HG02981 (cell line): ENCODE data around the gene DBNL.
A peak's percentile ranks its signal among the peaks of the same experiment; 100 is the strongest.

ENCODE experiments used
- ATAC-seq: cut with Tn5 transposase; IDR thresholded peaks from one replicate; pipeline ENCODE4 v1.9.1; 2021; ENCODE audit warnings: mild to moderate bottlenecking, moderate library complexity; ENCODE audit not compliant: unreplicated experiment

DBNL gene

DNA sequence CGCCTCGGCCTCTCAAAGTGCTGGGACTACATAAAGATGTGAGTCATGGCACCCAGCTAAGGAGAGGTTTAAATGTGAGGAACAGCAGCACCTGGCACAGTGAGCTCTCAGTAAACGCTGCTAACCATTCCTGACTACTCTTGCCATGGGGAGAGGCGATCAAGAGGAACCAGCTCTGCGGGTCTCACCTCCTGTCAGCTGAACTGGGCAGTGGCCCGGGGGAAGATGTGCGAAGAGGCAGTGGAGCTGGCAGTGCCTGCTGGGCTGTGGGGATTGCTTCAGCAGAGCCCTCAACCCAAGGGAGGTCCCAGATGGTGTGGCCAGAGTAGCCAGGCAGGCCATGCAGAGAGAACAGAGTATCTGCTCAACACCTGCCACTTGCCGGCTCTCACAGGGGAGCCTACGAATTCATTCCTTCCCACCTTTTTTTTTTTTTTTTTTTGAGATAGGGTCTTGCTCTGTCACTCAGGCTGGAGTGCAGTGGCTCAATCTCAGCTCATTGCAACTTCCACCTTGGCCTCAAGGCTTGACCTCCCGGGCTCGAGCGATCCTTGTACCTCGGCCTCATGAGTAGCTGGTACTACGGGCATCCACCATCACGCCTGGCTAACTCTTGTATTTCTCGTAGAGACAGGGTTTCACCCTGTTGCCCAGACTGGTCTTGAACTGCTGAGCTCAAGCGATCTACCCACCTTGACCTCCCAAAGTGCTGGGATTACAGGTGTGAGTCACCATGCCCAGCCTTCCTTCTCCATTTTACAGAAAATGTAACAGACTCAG lies 31.0 kb downstream of the DBNL start:
- no peak for ATAC-seq

DNA sequence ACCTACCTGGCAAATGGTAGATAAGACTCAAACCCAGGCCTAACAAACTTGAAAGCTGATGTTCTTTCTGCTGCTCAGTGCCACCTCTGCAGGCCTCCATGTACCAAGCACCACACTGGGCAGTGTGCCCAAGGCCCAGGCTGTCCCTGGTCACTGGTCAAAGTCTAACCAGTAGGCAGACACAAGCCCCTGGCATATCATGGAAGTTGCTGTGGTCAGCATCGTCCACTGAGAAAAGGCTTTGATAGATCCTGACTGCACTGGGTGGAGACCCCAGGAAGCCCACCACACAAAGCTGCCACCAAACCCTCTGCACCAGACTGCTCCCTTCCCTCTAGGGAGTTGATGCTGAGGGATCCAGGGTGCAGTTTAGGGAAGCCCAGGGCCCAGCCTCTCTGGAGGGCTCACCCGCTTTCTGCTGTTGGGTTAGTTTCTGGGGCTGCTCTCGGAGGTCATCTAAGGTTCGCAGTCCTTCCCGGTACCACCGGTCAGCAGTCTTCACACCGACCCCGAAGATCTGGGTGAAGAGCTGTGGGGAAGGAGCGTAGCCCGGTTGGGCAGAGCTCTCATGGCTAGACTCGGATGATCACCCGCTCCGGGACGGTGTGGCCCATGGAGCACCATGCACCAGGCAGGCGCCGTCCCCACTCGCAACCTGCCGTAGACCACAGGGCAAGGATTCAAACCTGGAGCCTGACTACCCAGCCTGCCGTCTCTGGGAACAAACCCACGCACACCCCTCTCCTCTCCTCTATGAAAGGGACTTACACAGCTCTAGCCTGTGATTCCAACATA lies 31.8 kb downstream of the DBNL start:
- ATAC-seq: no peak

DNA sequence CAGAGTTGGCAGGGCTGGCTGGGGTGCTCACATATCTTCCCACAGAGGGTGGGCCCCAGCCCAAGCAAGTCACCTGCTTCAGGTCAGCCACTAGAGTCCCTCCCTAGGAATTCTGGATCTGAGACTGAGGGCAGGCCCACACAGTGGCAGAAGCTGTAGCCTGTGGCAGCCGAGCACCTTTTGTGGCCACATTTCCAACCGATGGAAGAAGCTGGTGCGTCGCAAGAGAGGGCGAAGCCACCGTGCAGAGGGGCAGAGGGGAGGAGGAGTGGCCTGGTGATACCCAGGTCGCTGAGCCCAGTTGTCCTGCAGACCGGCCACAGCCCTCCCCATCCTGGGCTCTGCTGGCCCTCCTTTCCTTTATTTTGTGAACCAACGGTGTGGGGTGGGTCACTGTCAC lies 32.6 kb downstream of the DBNL start:
- ATAC-seq: no peak

DNA sequence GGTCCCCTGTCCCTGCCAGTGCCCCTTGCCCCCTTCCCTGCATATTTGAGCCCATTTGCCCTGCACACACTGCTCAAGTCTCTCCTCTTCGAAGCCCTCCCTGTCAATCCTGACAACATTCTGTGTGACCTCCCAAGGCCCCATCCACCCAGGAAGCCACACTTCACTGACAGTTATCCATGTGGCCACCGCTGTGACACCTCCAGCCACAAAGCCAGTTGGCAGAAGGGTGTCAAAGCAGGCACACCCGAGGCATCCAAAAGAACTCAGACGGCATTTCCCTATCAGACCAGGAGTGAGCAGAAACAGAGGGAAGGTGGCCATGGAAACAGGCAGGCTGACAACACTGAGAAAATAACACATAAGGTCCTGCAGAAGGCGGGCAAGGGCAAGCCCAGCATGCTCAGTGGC lies 33.2 kb downstream of the DBNL start:
- ATAC-seq: no peak

DNA sequence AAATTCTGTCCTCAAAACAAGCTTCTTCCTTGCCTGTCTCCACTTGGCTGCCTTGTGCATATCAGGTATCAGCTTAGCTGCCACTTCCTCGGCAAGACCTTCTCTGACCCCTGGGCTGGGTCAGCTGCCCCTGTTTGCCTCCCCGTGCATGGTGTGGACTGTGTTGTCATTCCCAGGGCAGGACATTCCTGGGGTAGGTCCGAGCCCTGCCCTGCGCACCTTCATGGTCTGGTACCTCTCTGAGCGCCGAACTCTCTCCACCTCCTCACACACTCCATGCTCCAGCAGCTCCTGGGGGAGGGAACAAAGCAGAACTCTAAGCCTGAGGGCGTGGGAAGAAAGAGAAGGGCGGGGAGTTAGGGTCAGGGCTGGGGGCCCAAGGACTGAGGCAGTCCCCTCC lies 34.0 kb downstream of the DBNL start:
- no peak for ATAC-seq

DNA sequence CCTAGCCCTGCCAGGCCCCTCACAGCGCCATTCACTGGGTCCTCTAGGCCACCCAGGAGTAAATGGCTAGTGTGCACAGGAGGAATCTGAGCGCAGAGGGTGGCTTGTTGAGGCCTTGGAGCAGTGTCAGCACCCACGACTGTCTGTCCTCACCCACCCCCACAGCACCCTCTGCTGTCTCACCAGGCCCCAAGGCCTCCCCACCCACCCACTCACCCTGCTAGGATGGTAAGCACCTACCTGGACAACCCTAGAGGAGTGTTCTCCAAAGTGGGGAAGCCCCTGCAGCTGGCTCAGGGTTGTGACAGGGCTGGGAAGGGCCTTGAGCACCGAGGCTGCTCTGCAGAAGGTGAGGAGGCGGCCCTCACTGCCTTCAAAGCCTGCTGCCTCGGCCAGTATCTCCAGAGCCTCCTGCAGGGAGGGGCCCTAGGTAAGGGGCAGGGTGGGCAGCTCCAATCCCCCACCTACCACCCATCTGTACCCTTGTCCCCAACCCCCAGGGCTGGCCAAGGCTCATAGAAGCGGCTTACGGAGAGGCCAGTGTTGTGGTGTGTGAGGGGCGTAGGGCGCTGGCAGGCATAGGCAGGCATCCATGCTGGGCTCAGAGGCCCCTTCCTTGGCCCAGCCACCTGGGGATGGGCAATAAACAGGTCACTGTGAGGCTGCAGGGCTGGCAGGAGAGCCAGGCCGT lies 35.0 kb downstream of the DBNL start:
- no peak for ATAC-seq

DNA sequence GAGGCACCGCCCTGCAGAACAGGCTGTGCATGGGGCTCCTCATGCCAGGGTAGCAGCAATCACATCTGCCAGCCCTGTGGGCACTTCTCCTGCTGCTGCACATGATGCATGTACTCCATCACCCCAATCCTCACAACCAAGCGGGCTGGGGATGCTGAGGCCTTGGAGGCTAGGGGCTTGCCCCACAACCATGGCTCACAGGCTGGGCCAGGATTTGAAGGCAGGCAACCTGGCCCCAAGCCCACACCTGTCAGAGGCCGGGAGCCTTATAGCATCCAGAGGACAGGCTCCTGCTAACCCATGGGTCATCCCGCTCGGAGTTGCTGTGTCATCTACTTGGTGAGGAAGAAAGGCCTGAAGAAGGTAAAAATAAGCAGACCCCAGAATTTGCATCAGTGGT lies 35.6 kb downstream of the DBNL start:
- ATAC-seq: no peak

DNA sequence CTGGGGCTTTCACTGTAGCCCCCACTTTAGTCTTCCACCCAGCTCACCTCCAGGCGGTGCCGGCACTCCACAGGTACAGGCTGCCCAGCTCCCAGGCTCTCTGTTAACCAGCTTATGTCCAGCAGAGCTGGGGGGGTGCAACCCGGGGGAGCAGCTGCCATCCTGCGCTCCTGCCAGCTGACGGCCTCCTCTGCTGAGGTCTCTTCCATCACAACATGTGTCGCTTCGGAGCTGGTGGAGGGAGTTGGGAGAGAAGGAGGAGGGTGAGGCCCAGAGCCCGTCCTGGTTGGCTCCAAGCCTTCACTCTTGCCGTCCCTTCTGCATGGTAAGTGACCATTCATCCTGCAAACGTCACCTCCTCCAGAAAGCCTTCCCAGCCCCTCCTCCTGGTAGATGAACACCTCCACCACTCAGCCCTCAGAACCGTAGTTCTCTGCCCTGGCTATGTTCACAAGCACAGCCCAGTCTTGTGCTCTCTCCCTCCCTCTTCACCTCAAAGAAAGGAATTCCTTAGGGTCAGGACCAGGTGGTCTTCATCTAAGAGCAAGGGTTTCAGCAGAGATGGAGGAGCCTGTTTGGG lies 36.3 kb downstream of the DBNL start:
- ATAC-seq: no peak

DNA sequence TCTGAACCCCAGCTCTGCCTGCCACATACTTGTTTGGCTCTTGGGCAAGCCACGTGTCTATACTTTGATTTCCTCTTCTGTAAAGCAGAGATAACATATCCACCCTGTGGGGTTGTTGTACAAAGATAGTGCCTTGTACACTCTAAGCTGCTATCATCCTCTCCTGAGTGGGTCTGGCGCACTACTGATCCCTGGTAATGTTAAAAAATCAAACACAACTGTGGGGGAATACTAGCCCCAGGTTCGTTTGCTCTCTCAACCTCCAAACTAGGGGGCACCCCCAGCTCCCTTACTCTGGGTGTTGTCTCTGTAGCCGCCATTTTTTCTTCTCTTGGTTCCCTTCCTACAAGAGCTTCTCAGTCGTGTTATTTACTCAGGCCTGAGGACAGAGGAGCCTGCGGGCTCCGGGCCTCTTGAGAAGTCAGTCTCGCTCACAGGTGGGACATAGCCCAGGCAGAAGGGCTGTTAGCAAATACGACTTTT lies 36.8 kb downstream of the DBNL start:
- no peak for ATAC-seq

DNA sequence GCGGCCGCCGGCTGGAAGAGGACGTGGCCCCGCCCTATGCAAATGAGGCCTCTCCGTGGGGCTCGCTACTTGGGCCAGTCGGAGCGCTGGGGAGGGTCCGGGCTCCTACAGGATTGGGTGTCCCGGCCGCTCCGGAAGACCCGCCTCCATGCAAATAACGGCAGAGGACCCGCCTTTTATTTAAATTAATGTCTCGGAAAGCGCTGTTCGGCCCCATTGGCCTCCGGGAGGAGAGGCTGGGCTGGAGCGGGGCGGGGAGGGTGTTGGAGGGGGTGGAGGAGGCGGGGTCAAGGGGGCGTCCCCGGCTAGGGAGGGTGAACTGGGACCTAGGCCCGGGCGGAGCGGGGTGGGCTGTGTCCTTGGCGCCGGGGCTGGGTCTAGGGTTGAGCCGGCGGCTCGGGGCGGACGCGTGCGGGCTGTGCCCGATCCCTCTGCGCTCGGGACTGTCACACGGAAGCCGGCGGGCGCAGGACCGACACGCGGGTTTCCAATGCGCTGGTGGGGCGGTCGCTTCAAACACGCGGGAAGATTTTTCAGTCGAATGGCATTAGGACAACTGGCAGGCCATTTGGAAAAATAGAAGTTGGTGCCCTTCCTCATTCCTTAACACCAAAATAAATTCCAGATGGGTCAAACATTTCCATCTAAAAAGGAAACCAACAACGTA lies 38.2 kb downstream of the DBNL start:
- ATAC-seq: peak; percentile 93

DNA sequence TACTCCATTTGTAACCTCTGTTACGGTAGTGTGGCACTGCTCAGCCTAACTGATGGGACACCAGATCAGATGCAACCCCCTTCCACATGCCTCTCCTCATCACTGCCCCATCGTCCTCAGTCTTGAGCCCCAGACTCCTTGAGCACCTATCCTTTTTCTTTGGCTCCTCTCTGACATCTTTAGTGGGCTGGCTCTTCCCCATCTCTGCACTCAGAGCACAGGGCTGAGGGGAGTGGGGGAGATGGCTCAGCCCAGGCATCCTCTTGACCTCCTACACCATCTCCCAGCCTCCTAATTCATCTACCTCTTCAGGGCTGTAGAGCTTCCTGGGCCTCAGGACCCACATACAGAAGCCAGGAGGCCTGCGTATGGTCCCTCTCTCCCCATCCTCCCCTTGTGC lies 39.3 kb downstream of the DBNL start:
- no peak for ATAC-seq

DNA sequence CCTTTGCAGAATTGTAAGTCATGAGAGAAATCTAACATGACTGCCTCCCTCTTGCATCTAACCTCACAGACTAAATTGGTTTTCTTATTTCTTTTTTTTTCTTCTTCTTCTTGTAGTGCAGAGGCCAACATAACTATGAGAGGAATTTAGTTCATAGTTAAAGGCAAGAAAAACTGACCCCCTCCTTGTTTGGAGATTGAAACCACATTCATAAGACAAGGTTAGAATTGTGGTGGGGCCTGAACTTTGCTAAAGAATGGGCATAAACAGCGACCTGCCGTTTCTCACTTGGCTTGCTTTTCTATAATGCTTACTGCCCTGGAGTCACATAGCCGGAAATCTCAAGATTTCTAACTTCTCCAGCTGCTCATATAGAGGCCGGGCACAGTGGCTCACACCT lies 40.2 kb downstream of the DBNL start:
- ATAC-seq: no peak

DNA sequence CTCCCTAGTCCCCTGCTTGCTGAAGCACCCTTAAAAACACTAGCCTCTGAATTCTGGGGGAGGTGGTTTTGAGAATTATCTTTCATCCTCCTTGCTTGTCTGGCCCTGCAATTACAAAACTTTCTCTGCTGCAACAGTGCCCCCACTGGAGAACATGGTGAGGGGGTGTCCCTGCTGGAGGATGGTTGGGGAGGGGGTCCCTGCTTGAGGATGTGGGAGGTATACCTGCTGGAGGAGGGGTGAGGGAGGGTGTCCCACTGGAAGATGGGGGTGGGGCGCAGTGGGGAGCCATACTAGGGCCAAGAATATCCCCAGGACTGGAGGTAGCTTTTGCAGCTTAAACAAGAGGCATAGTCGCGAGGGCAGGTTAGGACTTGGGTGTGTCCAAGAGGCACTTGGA lies 41.0 kb downstream of the DBNL start:
- no peak for ATAC-seq

DNA sequence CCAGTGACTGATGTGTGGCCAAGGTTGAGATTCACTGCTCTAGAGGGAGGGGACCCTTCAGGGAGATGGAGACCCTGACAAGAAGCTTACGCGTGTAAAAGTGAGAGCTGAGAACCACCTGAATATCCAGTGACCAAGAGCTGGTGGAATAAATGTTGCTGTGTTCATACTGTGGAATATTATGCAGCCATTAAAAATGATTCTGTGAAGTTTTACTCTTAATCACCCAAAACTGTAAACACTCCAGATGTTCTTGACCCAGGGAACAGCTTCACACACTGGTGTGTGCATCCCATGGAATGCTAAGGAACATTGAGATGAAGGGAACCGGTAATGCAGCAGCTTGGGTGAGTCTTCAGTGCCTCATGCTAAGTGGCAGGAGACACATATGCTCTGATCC lies 42.1 kb downstream of the DBNL start:
- ATAC-seq: no peak

DNA sequence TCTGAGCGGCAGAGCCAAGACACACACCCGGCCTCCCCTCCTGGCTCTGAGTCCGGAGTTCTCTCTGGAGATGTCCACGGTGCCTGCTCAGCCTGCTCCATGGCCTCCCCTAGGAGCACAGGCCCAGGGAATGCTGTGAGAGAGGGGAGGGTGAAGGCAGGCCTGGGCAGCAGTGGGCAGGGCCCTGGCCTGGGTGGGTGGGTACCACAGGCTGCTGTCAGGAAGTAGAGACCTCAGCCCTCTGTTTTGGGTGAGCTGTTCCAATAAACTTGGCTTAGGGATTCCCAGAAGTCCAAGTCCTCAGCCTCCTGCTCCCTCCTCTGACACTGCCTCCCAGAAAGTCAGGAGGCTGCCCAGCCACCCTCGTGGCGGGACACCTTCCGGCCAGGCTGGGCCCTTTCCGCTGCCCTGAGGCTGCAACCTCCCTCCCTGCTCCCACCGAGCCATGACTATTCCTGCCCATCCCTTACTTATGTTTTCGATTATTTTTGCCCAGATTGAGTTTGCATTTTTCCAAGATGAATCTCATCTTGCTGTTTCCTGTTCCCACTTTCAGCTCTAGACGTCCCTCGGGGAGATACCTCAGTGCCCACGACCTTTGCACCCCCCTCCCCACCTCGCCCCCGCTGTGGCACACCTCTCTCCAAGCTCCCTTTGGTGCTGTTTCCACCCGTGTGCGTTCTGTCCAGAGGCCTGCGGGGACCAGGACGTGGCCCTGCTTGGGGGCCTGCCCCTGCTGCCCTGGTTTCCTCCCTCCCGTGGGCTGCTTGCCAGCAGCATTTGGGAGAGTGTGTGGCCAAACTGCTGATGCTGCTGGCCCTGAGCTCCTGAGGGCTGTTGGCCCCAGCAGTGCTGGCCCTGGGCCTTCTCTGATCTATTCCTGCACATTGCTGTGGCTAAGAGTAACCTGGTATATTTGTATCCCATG lies 43.7 kb downstream of the DBNL start:
- ATAC-seq: no peak

DNA sequence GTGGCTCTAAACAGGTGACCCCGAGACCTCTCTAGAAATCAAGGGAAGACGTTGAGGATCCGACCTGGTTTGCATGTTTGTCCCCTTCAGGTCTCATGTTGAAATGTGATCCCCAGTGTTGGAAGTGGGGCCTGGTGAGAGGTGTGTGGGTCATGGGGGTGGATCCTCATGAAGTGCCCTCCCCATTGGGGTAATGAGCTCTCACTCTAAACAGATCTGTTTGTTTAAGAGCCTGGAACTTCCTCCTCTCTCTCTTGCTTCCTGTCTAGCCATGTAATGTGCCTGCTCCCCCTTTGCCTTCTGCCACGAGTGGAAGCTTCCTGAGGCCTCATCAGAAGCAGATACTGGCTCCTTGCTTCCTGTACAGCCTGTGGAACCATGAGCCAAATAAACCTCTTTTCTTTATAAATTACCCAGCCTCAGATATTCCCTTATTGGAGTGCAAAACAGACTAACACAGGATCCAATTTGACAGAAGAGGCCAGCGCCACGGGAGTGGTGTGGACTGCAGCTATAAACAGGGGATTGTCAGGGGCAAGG lies 48.7 kb downstream of the DBNL start:
- ATAC-seq: no peak

DNA sequence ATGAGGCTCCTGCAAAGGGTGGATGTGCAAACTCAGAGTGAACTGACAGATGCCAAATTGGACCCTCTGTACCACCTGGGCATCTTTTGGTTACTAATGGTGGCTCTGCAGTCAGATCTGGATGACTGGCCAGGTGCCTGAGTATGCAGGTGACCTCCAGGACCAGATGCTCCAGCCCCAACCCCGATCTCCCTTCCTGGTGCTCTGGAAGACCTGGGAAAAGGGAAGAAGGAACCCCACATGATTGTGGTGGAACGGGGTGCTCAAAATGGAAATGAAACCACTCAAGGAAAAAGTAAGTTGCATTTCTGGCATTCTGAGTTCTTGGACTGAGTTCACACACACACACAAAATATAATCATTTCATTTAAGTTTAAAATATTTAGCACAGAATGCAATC lies 49.9 kb downstream of the DBNL start:
- no peak for ATAC-seq

DNA sequence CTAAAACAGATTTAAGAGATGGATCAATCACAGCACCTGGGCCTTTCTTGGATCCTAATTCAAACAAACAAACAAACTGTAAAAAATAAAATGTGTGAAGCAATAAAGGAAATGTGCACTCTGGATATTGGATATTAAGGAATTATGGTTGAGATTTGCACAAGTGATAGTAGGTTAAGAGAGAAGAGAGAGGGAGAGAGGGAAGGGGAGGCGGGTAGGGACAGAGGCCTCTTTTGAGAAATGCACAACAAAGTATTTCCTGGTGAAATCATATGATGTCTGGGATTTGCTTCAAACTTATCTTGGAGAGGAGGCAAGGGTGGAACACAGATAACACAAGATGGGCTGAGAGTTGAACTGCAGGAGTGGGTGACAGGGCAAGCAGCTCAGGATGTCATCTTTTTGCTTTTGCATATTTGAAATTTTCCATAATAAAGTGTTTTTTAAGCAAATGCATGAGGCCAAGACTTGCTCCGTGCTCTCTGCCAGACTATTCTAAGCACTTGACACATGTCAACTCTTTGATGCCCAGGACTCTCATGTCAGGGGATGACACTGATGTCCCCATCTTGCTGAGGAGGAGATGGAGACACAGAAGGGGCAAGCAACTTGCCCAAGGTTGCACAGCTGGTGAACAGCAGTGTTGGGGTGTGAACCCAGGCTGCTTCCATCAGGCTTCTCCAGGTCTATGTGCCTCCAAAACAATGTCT lies 50.5 kb downstream of the DBNL start:
- ATAC-seq: no peak

DNA sequence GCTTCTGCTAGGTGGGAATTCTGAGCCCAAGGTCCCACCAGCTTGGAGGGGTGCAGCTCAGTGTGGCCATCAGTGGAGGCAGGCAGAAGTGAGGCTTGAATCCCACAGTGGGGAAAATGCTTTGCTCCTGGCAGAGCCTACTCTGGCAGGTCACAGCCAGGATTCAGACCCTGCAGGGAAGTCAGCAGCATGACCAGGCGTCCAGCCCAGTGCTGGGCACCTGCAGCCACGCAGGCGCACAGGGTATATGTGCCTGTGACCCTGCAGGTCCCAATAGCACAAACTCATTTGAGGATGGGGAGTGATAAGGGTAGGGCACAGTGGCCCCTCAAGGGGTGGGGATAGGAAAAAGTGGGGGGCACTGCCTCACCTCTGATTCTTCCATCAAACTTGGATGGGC lies 51.3 kb downstream of the DBNL start:
- ATAC-seq: no peak
